Measurements from ENCODE around the gene ANAPC13.

Gene ANAPC13

DNA sequence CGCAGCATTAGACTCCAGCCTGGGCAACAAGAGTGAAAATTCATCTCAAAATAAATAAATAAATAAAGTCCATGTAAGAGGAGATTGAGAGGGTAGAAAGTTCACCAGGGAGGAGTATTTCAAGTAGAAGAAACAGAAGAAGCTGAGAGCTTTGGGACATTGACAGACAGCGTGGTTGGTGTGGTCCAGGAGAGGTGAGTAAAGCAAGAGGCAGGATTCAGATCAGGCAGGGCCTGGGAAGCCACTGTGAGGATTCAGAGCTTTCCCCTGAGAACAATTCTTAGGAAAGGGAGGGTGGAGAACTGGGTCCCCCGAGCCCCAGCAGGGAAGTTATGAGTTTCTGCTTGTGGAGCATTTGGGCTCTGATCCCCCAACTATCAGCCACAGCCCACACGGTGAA is 57.4 kb downstream of the ANAPC13 start:
- no peaks in the 10 kb centered on the region for H3K4me1 ChIP-seq (ENCODE audit: control insufficient read depth in 1 of 2, insufficient read depth in 2 of 2, low read length in 2 of 2)
- H3K9me3 ChIP-seq (ENCODE audit: control insufficient read depth in 1 of 2, low read length in 2 of 2) = no peaks in the 10 kb centered on the region
- H3K27me3 ChIP-seq (ENCODE audit: low read depth, low read length) = no peaks in the 10 kb centered on the region
- no peak overlapping the region for H3K4me3 ChIP-seq (ENCODE audit: low read depth in 1 of 2, low read length in 2 of 2)
- H3K36me3 ChIP-seq (ENCODE audit: control insufficient read depth in 1 of 2, insufficient read depth in 2 of 2, low read length in 2 of 2) = no peaks in the 10 kb centered on the region
- H3K27ac ChIP-seq (ENCODE audit: low read length) = no peak overlapping the region

Data from muscle layer of duodenum (tissue), 2 donors.